ENCODE data around the gene IL7R. TPM values are rescaled to one million over a fixed set of nuclear protein-coding genes. Genes with fewer than 3 reads are reported as not detected.
A peak's percentile ranks its signal among the peaks of the same experiment; 100 is the strongest.

Gene IL7R
- total RNA-seq, 2 experiments from 2014 or later, result 4.6 to 62.2 TPM

DNA sequence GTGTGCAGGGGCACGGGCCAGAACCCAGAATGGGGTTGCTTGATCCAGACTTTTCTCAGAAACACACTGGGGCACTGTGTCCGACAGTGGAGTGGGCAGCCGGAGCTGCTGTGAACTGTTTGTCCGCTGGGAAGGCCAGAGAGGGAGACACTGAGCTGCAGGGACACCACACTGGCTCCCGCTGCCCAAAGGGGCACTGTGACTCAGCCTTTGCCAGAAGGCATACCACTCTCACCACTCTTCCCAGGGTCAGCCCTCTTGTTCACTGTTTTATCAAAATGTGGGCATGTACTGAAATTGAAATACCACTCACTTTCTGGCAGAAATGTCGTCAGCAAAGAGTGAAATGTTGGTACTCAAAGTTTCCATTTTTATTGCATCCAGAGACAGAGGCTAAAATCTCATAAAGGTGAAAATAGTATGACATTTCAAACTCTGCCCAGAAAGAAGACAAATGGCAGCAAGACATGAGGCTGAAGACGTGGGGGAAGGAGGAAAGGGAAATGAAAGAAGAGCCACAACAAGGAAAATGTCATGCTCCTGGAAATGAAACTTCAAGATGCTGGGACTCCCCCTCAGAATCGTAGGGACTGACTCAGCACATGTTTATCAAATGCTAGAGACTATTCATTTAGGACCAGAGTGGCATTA is 4.5 kb upstream of the IL7R start:
- BruUV-seq (replicated peaks), result no TSS peak
- no peaks in the 10 kb centered on the region for H3K9me2 ChIP-seq (ENCODE audit: insufficient read depth, low read length)
- H3K36me3 ChIP-seq (ENCODE audit: insufficient read depth, low read length), result no peaks in the 10 kb centered on the region; the same call in 1 of the 2 replicates
- H3K4me3 ChIP-seq (ENCODE audit: low read depth, low read length, poor library complexity, severe bottlenecking), result peak overlapping the region; percentile 4
- peaks cover 18% of the 10 kb centered on the region; the same call in 1 of the 2 replicates for H3K9me3 ChIP-seq (ENCODE audit: low read length)
- peak overlapping the region; percentile 91 for H3K4me2 ChIP-seq (ENCODE audit: low read length)
- peaks cover 18% of the 10 kb centered on the region for H3K79me2 ChIP-seq (ENCODE audit: insufficient read depth, low read depth, low read length)
- TF ChIP-seq EZH2phosphoT487 (IDR thresholded peaks at IDR 0.05; ENCODE audit: borderline replicate concordance, low read depth, low read length), result no peak
- 0 out of 2 replicates have a peak, but pooled peaks have one; percentile 12 for TF ChIP-seq CTCF (conservative IDR thresholded peaks at IDR 0.05; ENCODE audit: low read length)
- ChIA-PET POLR2A (interaction anchor here (1.0 to 8.2 kb wide), 6 partner anchors 7 to 33 kb away, joined by 3 to 52 read pairs (median 4); no protein-coding TSS in a partner anchor), CTCF (ENCODE audit: unreplicated experiment) (no interaction called here)
- peak overlapping the region; percentile 95 for H2AFZ ChIP-seq (ENCODE audit: low read length)
- peak overlapping the region; percentile 3 for H3K27ac ChIP-seq (ENCODE audit: low read depth, low read length, poor library complexity, severe bottlenecking)
- peaks cover 57% of the 10 kb centered on the region for H3K4me1 ChIP-seq (ENCODE audit: insufficient read depth, low read length, poor library complexity, severe bottlenecking)
- intact Hi-C loops (cut with micrococcal nuclease; ENCODE audit: unreplicated experiment), result no loop called here
- no peaks in the 10 kb centered on the region for H4K20me1 ChIP-seq (ENCODE audit: insufficient read depth, low read length)
- DNase-seq (ENCODE audit: low spot score), result peak; percentile 49

DNA sequence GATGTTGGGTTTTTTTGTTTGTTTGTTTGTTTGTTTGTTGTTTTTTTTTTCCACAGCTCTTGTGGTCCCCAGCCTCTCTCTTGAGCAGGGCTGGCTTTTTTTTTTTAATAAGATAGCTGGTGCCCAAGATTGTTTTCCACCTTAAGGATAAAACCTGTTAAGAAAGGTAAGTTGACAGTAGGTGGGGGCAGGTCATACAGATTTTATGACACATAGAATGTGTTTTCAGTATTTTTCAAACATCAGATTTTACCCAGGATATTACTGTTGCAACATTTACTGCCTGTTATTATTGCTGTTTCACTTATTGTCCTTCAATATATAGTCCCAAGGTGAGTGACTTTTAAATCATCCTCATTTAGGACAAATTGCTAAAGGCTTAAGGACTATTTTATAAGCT is 3.9 kb upstream of the IL7R start:
- H3K27ac ChIP-seq (ENCODE audit: low read depth, low read length, poor library complexity, severe bottlenecking), result no peak overlapping the region
- no peaks in the 10 kb centered on the region for H3K9me2 ChIP-seq (ENCODE audit: insufficient read depth, low read length)
- ChIA-PET CTCF (ENCODE audit: unreplicated experiment) (no interaction called here), POLR2A (interaction anchor here (1.0 to 8.2 kb wide), 4 partner anchors 9 to 28 kb away, joined by 3 to 52 read pairs (median 4); no protein-coding TSS in a partner anchor)
- TF ChIP-seq EZH2phosphoT487 (IDR thresholded peaks at IDR 0.05; ENCODE audit: borderline replicate concordance, low read depth, low read length) (no peak), CTCF (conservative IDR thresholded peaks at IDR 0.05; ENCODE audit: low read length) (no peak)
- peak overlapping the region; percentile 4 for H3K4me3 ChIP-seq (ENCODE audit: low read depth, low read length, poor library complexity, severe bottlenecking)
- H3K79me2 ChIP-seq (ENCODE audit: insufficient read depth, low read depth, low read length), result peaks cover 23% of the 10 kb centered on the region
- DNase-seq (ENCODE audit: low spot score), result no peak
- no peaks in the 10 kb centered on the region for H4K20me1 ChIP-seq (ENCODE audit: insufficient read depth, low read length)
- intact Hi-C loops (cut with micrococcal nuclease; ENCODE audit: unreplicated experiment), result no loop called here
- peaks cover 13% of the 10 kb centered on the region; the same call in 1 of the 2 replicates for H3K9me3 ChIP-seq (ENCODE audit: low read length)
- H3K36me3 ChIP-seq (ENCODE audit: insufficient read depth, low read length), result peaks cover 3% of the 10 kb centered on the region; the same call in 1 of the 2 replicates
- H3K4me2 ChIP-seq (ENCODE audit: low read length), result peak overlapping the region; percentile 91
- H3K4me1 ChIP-seq (ENCODE audit: insufficient read depth, low read length, poor library complexity, severe bottlenecking), result peaks cover 57% of the 10 kb centered on the region
- BruUV-seq (replicated peaks), result no TSS peak
- peak overlapping the region; percentile 95 for H2AFZ ChIP-seq (ENCODE audit: low read length)

DNA sequence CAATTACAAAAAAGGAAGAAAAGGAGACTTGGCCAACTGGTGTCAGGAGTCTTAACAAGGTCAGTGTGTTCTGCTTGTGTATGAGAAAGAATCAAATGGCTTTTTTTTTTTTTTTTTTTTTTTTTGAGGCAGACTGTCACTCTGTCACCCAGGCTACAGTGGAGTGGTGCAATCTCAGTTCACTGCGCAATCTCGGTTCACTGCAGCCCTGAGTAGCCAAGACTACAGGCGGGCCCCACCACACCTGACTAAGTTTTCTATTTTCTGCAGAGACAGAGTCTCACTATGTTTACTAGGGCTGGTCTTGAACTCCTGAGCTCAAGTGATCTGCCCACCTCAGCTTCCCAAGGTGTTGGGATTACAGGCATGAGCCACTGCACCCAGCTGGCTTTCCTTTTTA is 3.1 kb upstream of the IL7R start:
- intact Hi-C loops (cut with micrococcal nuclease; ENCODE audit: unreplicated experiment), result no loop called here
- H4K20me1 ChIP-seq (ENCODE audit: insufficient read depth, low read length), result no peaks in the 10 kb centered on the region
- BruUV-seq (replicated peaks), result no TSS peak
- POLR2A ChIA-PET, result interaction anchor here (1.2 to 8.2 kb wide), 3 partner anchors 27 to 55 kb away, joined by 4 to 52 read pairs (median 5); no protein-coding TSS in a partner anchor
- CTCF ChIA-PET (ENCODE audit: unreplicated experiment), result no interaction called here
- H3K4me3 ChIP-seq (ENCODE audit: low read depth, low read length, poor library complexity, severe bottlenecking), result peak overlapping the region; percentile 13
- peaks cover 4% of the 10 kb centered on the region; the same call in 1 of the 2 replicates for H3K9me3 ChIP-seq (ENCODE audit: low read length)
- peak overlapping the region; percentile 72 for H3K27ac ChIP-seq (ENCODE audit: low read depth, low read length, poor library complexity, severe bottlenecking)
- H3K9me2 ChIP-seq (ENCODE audit: insufficient read depth, low read length), result no peaks in the 10 kb centered on the region
- H3K4me2 ChIP-seq (ENCODE audit: low read length), result peak overlapping the region; percentile 91
- peaks cover 32% of the 10 kb centered on the region for H3K79me2 ChIP-seq (ENCODE audit: insufficient read depth, low read depth, low read length)
- no peak for DNase-seq (ENCODE audit: low spot score)
- TF ChIP-seq EZH2phosphoT487 (IDR thresholded peaks at IDR 0.05; ENCODE audit: borderline replicate concordance, low read depth, low read length), result no peak
- no peak for TF ChIP-seq CTCF (conservative IDR thresholded peaks at IDR 0.05; ENCODE audit: low read length)
- peaks cover 57% of the 10 kb centered on the region for H3K4me1 ChIP-seq (ENCODE audit: insufficient read depth, low read length, poor library complexity, severe bottlenecking)
- 0 out of 2 replicates have a peak, but pooled peaks cover 4% of the 10 kb centered on the region for H3K36me3 ChIP-seq (ENCODE audit: insufficient read depth, low read length)
- peak overlapping the region; percentile 95 for H2AFZ ChIP-seq (ENCODE audit: low read length)
